GM23248 (cell line): ENCODE measurements around the gene JCAD. TPM values are rescaled to one million over a fixed set of nuclear protein-coding genes. Genes with fewer than 3 reads are reported as not detected.

ENCODE experiments used
- DNase-seq: peaks from one replicate; pipeline ENCODE4 v3.0.0-alpha.2; 2015
- H2AFZ ChIP-seq: fragments of 200-600 bp; sonication (generic); 2 replicates; pipeline ENCODE4 v1.6.1; 2016; ENCODE audit warnings: antibody characterized with exemption
- H3F3A ChIP-seq: fragments of 200-600 bp; sonication (generic); 2 replicates; pipeline ENCODE4 v1.6.1; 2016; ENCODE audit warnings: mild to moderate bottlenecking, antibody characterized with exemption, mixed run types; ENCODE audit not compliant: insufficient read depth
- H3K27ac ChIP-seq: fragments of 200-600 bp; sonication (generic); 2 replicates; pipeline ENCODE4 v1.5.1; 2016; ENCODE audit warnings: mild to moderate bottlenecking
- H3K27me3 ChIP-seq: fragments of 200-600 bp; sonication (generic); replicated peaks from 2 replicates; pipeline ENCODE4 v1.6.1; 2016; ENCODE audit warnings: mild to moderate bottlenecking; ENCODE audit not compliant: insufficient read depth
- H3K36me3 ChIP-seq: fragments of 200-600 bp; sonication (generic); 2 replicates; pipeline ENCODE4 v1.6.1; 2016; ENCODE audit warnings: low read depth, mild to moderate bottlenecking
- H3K4me1 ChIP-seq: fragments of 200-600 bp; sonication (generic); 2 replicates; pipeline ENCODE4 v1.6.1; 2016; ENCODE audit warnings: mild to moderate bottlenecking; ENCODE audit not compliant: insufficient read depth
- H3K4me2 ChIP-seq: fragments of 200-600 bp; sonication (generic); one replicate; pipeline ENCODE4 v1.6.1; 2016; ENCODE audit warnings: mild to moderate bottlenecking; ENCODE audit not compliant: unreplicated experiment
- H3K4me3 ChIP-seq: fragments of 200-600 bp; sonication (generic); 2 replicates; pipeline ENCODE4 v1.5.1; 2016; ENCODE audit warnings: mild to moderate bottlenecking
- H3K79me2 ChIP-seq: fragments of 200-600 bp; sonication (generic); 2 replicates; pipeline ENCODE4 v1.6.1; 2016; ENCODE audit warnings: mild to moderate bottlenecking; ENCODE audit not compliant: insufficient read depth
- H3K9ac ChIP-seq: fragments of 200-600 bp; sonication (generic); 2 replicates; pipeline ENCODE4 v1.6.1; 2016; ENCODE audit warnings: mild to moderate bottlenecking
- H3K9me2 ChIP-seq: fragments of 200-600 bp; sonication (generic); 2 replicates; pipeline ENCODE4 v1.6.1; 2016; ENCODE audit warnings: mixed run types, mild to moderate bottlenecking, moderate library complexity; ENCODE audit not compliant: insufficient read depth
- H3K9me3 ChIP-seq: fragments of 200-600 bp; sonication (generic); one replicate; pipeline ENCODE4 v1.6.1; 2017; ENCODE audit warnings: low read depth
- H4K20me1 ChIP-seq: fragments of 200-600 bp; sonication (generic); 2 replicates; pipeline ENCODE4 v1.6.0; 2016; ENCODE audit not compliant: insufficient read depth
- EZH2 ChIP-seq: fragments of 200-600 bp; sonication (generic); IDR thresholded peaks from 2 replicates; pipeline ENCODE4 v1.6.1; 2018; ENCODE audit warnings: antibody characterized with exemption, mild to moderate bottlenecking; ENCODE audit not compliant: insufficient read depth, poor library complexity, severe bottlenecking
- EZH2phosphoT487 ChIP-seq: fragments of 200-600 bp; sonication (generic); IDR thresholded peaks from 2 replicates; pipeline ENCODE4 v1.6.1; 2018; ENCODE audit warnings: antibody characterized with exemption, moderate library complexity, mild to moderate bottlenecking, low read depth; ENCODE audit not compliant: insufficient read depth
- WGBS, 2 experiments: methylation state at CpG; one replicate each; pipeline ENCODE4 v1.1.6; 2015 to 2017; ENCODE audit warnings: low lambda C conversion rate in 2 of 2, low coverage in 1 of 2; ENCODE audit errors: missing lambda C conversion rate in 2 of 2; 5-methylcytosine and 5-hydroxymethylcytosine counted together
- in situ Hi-C: fragments of 300-500 bp; cut with MboI; formaldehyde crosslinking; loops from 2 replicates; pipeline ENCODE4 v1.15.0; 2020
- polyA plus RNA-seq: library from polyadenylated mRNA; unstranded; fragments of >200 nt; fragmentation: Nextera tagmentation; extraction: Ambion mirVana; gene quantifications from 2 replicates; pipeline ENCODE4 v1.2.1, GENCODE V29; 2016
- total RNA-seq: library from RNA; depleted of rRNA; stranded (reverse); fragments of >200 nt; shearing (Covaris generic); gene quantifications from 2 replicates; pipeline ENCODE4 v1.2.3, GENCODE V29; 2014

JCAD gene
- total and polyA plus RNA-seq, 2 experiments from 2014 or later: 17.1 to 24.3 TPM

DNA sequence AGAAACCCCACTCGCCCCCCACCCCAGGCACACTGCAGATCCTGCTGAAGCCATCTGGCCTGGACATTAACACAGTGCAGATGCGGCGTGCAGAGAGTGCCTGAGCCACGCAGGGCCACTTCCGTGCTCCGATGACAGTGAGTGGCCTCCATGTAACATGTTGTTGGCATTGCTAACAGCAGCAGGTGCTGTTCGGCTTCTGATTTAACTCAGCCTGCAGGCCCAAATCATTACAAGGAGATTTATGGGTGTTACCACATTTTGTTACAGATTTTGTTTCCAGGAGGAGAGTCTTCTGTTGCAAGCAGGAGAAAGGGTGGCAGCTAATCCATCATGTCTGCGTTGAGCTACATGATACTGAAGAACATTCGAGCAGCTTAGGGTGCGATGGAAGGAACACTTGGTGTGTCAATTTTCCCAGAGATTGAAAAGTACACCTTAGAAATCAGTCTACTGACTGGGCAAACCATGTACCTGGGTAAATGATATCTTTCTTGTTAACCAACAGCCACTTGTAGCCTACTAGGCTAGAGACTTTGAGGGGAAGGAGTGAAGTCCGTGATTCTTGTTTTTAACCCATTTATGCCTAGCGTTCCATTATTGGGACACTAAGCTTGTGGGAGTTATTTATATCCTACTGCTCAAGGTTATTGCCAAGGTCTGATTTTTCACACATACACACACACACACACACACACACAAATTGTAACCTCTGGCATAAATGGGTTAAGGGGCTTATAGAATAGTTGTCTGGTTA lies 90.0 kb downstream of the JCAD start:
- H3K27ac ChIP-seq: no peak overlapping the region
- H3K27me3 ChIP-seq: 0 out of 2 replicates have a peak, but pooled peaks cover 6% of the 10 kb centered on the region
- H2AFZ ChIP-seq: no peak overlapping the region
- H3K9ac ChIP-seq: no peak overlapping the region
- H4K20me1 ChIP-seq: no peaks in the 10 kb centered on the region
- in situ Hi-C loops: no loop called here
- no peak for TF ChIP-seq EZH2phosphoT487
- TF ChIP-seq EZH2: no peak
- H3K4me2 ChIP-seq: no peak overlapping the region
- H3K36me3 ChIP-seq: no peaks in the 10 kb centered on the region
- H3K4me3 ChIP-seq: no peak overlapping the region
- H3K4me1 ChIP-seq: no peaks in the 10 kb centered on the region
- H3K79me2 ChIP-seq: no peaks in the 10 kb centered on the region
- H3K9me2 ChIP-seq: no peaks in the 10 kb centered on the region
- no peaks in the 10 kb centered on the region for H3K9me3 ChIP-seq
- WGBS, 2 experiments: 66 to 67% methylated on average over 12 of the region's 12 CpGs
- no peaks in the 10 kb centered on the region for H3F3A ChIP-seq
- DNase-seq: no peak

DNA sequence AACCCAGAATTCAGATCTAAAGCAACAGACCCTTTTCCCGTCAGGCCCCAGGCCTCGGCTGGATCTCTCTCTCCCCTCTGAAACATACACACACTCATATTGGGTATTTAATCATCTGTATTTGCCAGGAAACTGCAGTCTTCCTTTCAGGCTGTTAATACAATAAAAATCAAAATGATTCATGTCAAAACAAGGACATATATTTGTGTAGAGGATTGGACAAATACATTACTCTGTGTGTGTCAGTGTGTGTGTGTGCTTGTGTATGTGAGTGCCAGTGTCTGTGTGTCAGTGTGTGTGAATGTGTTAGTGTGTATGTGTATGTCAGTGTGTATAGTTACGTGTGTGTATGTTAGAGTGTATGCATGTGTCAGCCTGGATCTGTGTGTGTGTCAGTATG lies 90.8 kb downstream of the JCAD start:
- Histone ChIP-seq H3K36me3 (no peaks in the 10 kb centered on the region), H3K27me3 (no peaks in the 10 kb centered on the region), H3K79me2 (no peaks in the 10 kb centered on the region), H3K27ac (no peak overlapping the region), H4K20me1 (no peaks in the 10 kb centered on the region), H3K4me3 (no peak overlapping the region), H3K4me1 (no peaks in the 10 kb centered on the region), H3K9me3 (no peaks in the 10 kb centered on the region), H3K9ac (no peak overlapping the region), H2AFZ (no peak overlapping the region), H3F3A (no peaks in the 10 kb centered on the region), H3K4me2 (no peak overlapping the region), H3K9me2 (no peaks in the 10 kb centered on the region)
- TF ChIP-seq EZH2 (no peak), EZH2phosphoT487 (no peak)
- WGBS, 2 experiments: 75 to 80% methylated on average over 3 of the region's 3 CpGs
- DNase-seq: no peak
- in situ Hi-C loops: no loop called here

DNA sequence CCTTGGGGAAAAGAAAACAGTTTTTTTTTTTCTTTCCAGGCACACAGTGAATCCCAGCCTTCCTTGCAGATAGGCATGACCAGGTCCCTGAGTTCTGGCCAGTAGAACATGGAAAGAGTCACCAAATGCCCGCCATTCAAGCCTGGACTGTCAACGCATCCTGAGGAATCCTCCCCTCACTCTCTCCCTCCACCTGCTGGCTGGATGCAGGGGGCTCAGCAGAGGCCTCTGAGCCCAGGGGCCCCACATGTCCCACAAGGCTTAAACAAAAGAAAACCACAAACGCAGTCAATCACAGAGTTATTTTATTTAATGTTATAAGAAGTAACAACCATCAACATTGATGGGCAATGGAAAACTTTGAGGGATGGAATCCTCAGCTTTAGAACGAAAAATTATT lies 93.1 kb downstream of the JCAD start:
- no peak overlapping the region for H3K4me2 ChIP-seq
- 86 to 90% methylated on average over 4 of the region's 4 CpGs for WGBS, 2 experiments
- no peak overlapping the region for H2AFZ ChIP-seq
- no peaks in the 10 kb centered on the region for H3K9me2 ChIP-seq
- H3K9ac ChIP-seq: no peak overlapping the region
- H3K4me3 ChIP-seq: no peak overlapping the region
- no peaks in the 10 kb centered on the region for H3K79me2 ChIP-seq
- no peak overlapping the region for H3K27ac ChIP-seq
- no peaks in the 10 kb centered on the region; the same call in 1 of the 2 replicates for H3K27me3 ChIP-seq
- DNase-seq: no peak
- TF ChIP-seq EZH2: no peak
- no peak for TF ChIP-seq EZH2phosphoT487
- no peaks in the 10 kb centered on the region for H3K9me3 ChIP-seq
- no peaks in the 10 kb centered on the region for H3K4me1 ChIP-seq
- no peaks in the 10 kb centered on the region for H4K20me1 ChIP-seq
- H3F3A ChIP-seq: no peaks in the 10 kb centered on the region
- H3K36me3 ChIP-seq: no peaks in the 10 kb centered on the region
- in situ Hi-C loops: no loop called here
